HepG2 (cell line): ENCODE data around the gene CAPG. TPM values are rescaled to one million over a fixed set of nuclear protein-coding genes. Genes with fewer than 3 reads are reported as not detected.
A peak's percentile ranks its signal among the peaks of the same experiment; 100 is the strongest.

Experiments
- AKAP8 ChIP-seq: sonication (generic); formaldehyde crosslinking; IDR thresholded peaks from 2 replicates; pipeline ENCODE4 v1.5.1; 2020; ENCODE audit warnings: mild to moderate bottlenecking, missing genetic modification reagents
- ATAD3A ChIP-seq: sonication (generic); formaldehyde crosslinking; IDR thresholded peaks from 2 replicates; pipeline ENCODE4 v1.4.0; 2020; ENCODE audit warnings: missing genetic modification reagents
- ATF4 ChIP-seq, 2 experiments: fragments of 450-650 bp in 1 of 2; sonication (generic) in 1 of 2; formaldehyde crosslinking; IDR thresholded peaks; 2 replicates each; pipeline versions ENCODE4 v1.5.0 to v1.8.0; 2020 to 2022; ENCODE audit warnings: mild to moderate bottlenecking in 1 of 2, missing genetic modification reagents in 1 of 2
- HNF4A ChIP-seq: sonication (generic); formaldehyde crosslinking; IDR thresholded peaks from 2 replicates; pipeline ENCODE4 v1.4.0; 2020; ENCODE audit warnings: missing genetic modification reagents
- HNRNPUL1 ChIP-seq: fragments of 200-400 bp; formaldehyde crosslinking; IDR thresholded peaks from 2 replicates; pipeline ENCODE4 v1.6.1; 2017; ENCODE audit warnings: low read depth, mild to moderate bottlenecking, low read length, moderate library complexity
- JARID2 ChIP-seq: sonication (generic); formaldehyde crosslinking; IDR thresholded peaks from 2 replicates; pipeline ENCODE4 v1.8.1; 2023; ENCODE audit warnings: missing genetic modification reagents, inconsistent platforms; ENCODE audit not compliant: insufficient replicate concordance
- MBD4 ChIP-seq: IDR thresholded peaks from 2 replicates; pipeline ENCODE4 v1.6.1; 2012; ENCODE audit warnings: low read length, inconsistent platforms, borderline replicate concordance
- MLLT10 ChIP-seq: sonication (generic); formaldehyde crosslinking; IDR thresholded peaks from 2 replicates; pipeline ENCODE4 v1.4.0; 2020; ENCODE audit warnings: missing genetic modification reagents
- MLXIP ChIP-seq: sonication (generic); formaldehyde crosslinking; IDR thresholded peaks from 2 replicates; pipeline ENCODE4 v1.9.0; 2021; ENCODE audit warnings: missing genetic modification reagents, borderline replicate concordance
- NPAS2 ChIP-seq: sonication (generic); formaldehyde crosslinking; IDR thresholded peaks from 2 replicates; pipeline ENCODE4 v1.8.0; 2022; ENCODE audit warnings: mild to moderate bottlenecking, missing genetic modification reagents, borderline replicate concordance
- NRL ChIP-seq: sonication (generic); formaldehyde crosslinking; IDR thresholded peaks from 2 replicates; pipeline ENCODE4 v1.5.0; 2020; ENCODE audit warnings: missing genetic modification reagents, mild to moderate bottlenecking, moderate library complexity, borderline replicate concordance
- SOX5 ChIP-seq: IDR thresholded peaks from 2 replicates; pipeline ENCODE4 v1.6.1; 2016; ENCODE audit warnings: borderline replicate concordance
- SP140L ChIP-seq: sonication (generic); formaldehyde crosslinking; IDR thresholded peaks from 2 replicates; pipeline ENCODE4 v1.4.0; 2020; ENCODE audit warnings: missing genetic modification reagents, borderline replicate concordance
- TBL1XR1 ChIP-seq: fragments of 150-350 bp; IDR thresholded peaks from 2 replicates; pipeline ENCODE4 v1.6.1; 2014; ENCODE audit warnings: borderline replicate concordance, low read length; ENCODE audit not compliant: partially characterized antibody
- THAP7 ChIP-seq: sonication (generic); formaldehyde crosslinking; IDR thresholded peaks from 2 replicates; pipeline ENCODE4 v1.8.1; 2023; ENCODE audit warnings: mild to moderate bottlenecking, missing genetic modification reagents
- ZBTB2 ChIP-seq: sonication (generic); formaldehyde crosslinking; IDR thresholded peaks from 2 replicates; pipeline ENCODE4 v1.8.0; 2022; ENCODE audit warnings: low read depth, missing genetic modification reagents
- ZBTB20 ChIP-seq: sonication (generic); formaldehyde crosslinking; IDR thresholded peaks from 2 replicates; pipeline ENCODE4 v1.8.1; 2023; ENCODE audit warnings: missing genetic modification reagents, low read depth, mild to moderate bottlenecking, borderline replicate concordance
- ZEB1 ChIP-seq: IDR thresholded peaks from 2 replicates; pipeline ENCODE4 v1.6.1; 2012; ENCODE audit warnings: mild to moderate bottlenecking, low read depth, inconsistent platforms; ENCODE audit not compliant: insufficient replicate concordance
- ZNF441 ChIP-seq: sonication (generic); formaldehyde crosslinking; IDR thresholded peaks from 2 replicates; pipeline ENCODE4 v1.7.0; 2021; ENCODE audit warnings: missing genetic modification reagents, borderline replicate concordance
- ZNF577 ChIP-seq: sonication (generic); formaldehyde crosslinking; IDR thresholded peaks from 2 replicates; pipeline ENCODE4 v1.4.0; 2020; ENCODE audit warnings: mild to moderate bottlenecking, low read depth, missing genetic modification reagents, borderline replicate concordance
- ZNF589 ChIP-seq: sonication (generic); formaldehyde crosslinking; conservative IDR thresholded peaks from 2 replicates; pipeline ENCODE4 v1.8.0; 2022; ENCODE audit warnings: mild to moderate bottlenecking, moderate library complexity, missing genetic modification reagents
- ZNF747 ChIP-seq: sonication (generic); formaldehyde crosslinking; IDR thresholded peaks from 2 replicates; pipeline ENCODE4 v1.8.1; 2023; ENCODE audit warnings: missing genetic modification reagents, mild to moderate bottlenecking, borderline replicate concordance
- ZNF816 ChIP-seq: sonication (generic); formaldehyde crosslinking; IDR thresholded peaks from 2 replicates; pipeline ENCODE4 v1.8.0; 2022; ENCODE audit warnings: missing genetic modification reagents, mild to moderate bottlenecking, borderline replicate concordance
- polyA plus RNA-seq, 8 experiments: library from polyadenylated mRNA; depleted of rRNA in 3 of 8; stranded (reverse) in 7 of 8; unstranded in 1 of 8; fragments of >200 nt; fragmentation: Illumina TruSeq in 4 of 8; extraction: Trizol in 4 of 8; gene quantifications; 2 replicates each; pipeline versions ENCODE4 v1.2.1 to v1.2.3, GENCODE V29; 2011 to 2016; ENCODE audit warnings: low read depth in 4 of 8, missing spikeins in 1 of 8, mixed read lengths in 1 of 8; ENCODE audit not compliant: insufficient read depth in 1 of 8
- total RNA-seq, 5 experiments: library from RNA; depleted of rRNA; stranded (reverse); fragments of >200 nt; fragmentation: Illumina TruSeq; extraction: Trizol; gene quantifications; 2 replicates each; pipeline ENCODE4 v1.2.3, GENCODE V29; 2016; ENCODE audit warnings: low read depth in 1 of 5

The CAPG gene
- total and polyA plus RNA-seq, 2 of the 13 experiments (the other 11 are each of a cell fraction or from before 2014, with no cell fraction given): 12.7 to 18.2 TPM

- TF ChIP-seq ZNF589: no peak
- TF ChIP-seq NPAS2 (CRISPR knock-in tag): no peak
- TF ChIP-seq NRL (CRISPR knock-in tag): peak; percentile 10
- 0 out of 2 replicates have a peak, but pooled peaks have one; percentile 81 for TF ChIP-seq ZNF577 (CRISPR knock-in tag)
- TF ChIP-seq ZNF747 (CRISPR knock-in tag): peak; percentile 98; the same call in 1 of the 2 replicates
- TF ChIP-seq MBD4: no peak
- peak; percentile 16; the same call in 1 of the 2 replicates for TF ChIP-seq ZNF816
- no peak for TF ChIP-seq AKAP8 (CRISPR knock-in tag)
- peak; percentile 89; the same call in 1 of the 2 replicates for TF ChIP-seq MLXIP (CRISPR knock-in tag)
- TF ChIP-seq ZEB1: no peak
- peak; percentile 24; the same call in 1 of the 2 replicates for TF ChIP-seq ZBTB2 (CRISPR knock-in tag)
- TF ChIP-seq TBL1XR1: no peak
- peak; percentile 23; the same call in 1 of the 2 replicates for TF ChIP-seq HNF4A (CRISPR knock-in tag)
- peak; percentile 37; the same call in 1 of the 2 replicates for TF ChIP-seq ZNF441 (CRISPR knock-in tag)
- no peak for TF ChIP-seq JARID2 (CRISPR knock-in tag)
- TF ChIP-seq MLLT10: no peak
- peak; percentile 93 for TF ChIP-seq HNRNPUL1
- TF ChIP-seq THAP7 (CRISPR knock-in tag): no peak; the same call in 1 of the 2 replicates
- no peak for TF ChIP-seq ATAD3A (CRISPR knock-in tag)
- TF ChIP-seq SOX5: peak; percentile 74; the same call in 1 of the 2 replicates
- TF ChIP-seq ATF4 (CRISPR knock-in tag; IDR thresholded peaks at IDR 0.05): peak in 1 of 2 experiments; percentile 25; a peak in 1 of 4 replicates
- TF ChIP-seq SP140L (CRISPR knock-in tag): 0 out of 2 replicates have a peak, but pooled peaks have one; percentile 88
- TF ChIP-seq ZBTB20 (CRISPR knock-in tag): peak; percentile 59
Observed at GRCh38 chr2:85354286-85355072, 55.7 kb downstream of the CAPG start, which contains the start of the genes ELMOD3 and RETSAT (continued).
